GM19438 (cell line): ENCODE measurements around the gene OR7A5.
"Not testable (repeated sequence)": the region's sequence is repeated elsewhere in the genome, so short reads cannot be mapped to it uniquely, and the experiment has no call there.

Experiments
- ATAC-seq: cut with Tn5 transposase; IDR thresholded peaks from one replicate; pipeline ENCODE4 v1.9.1; 2021; ENCODE audit warnings: low read depth; ENCODE audit not compliant: unreplicated experiment

The OR7A5 gene

DNA sequence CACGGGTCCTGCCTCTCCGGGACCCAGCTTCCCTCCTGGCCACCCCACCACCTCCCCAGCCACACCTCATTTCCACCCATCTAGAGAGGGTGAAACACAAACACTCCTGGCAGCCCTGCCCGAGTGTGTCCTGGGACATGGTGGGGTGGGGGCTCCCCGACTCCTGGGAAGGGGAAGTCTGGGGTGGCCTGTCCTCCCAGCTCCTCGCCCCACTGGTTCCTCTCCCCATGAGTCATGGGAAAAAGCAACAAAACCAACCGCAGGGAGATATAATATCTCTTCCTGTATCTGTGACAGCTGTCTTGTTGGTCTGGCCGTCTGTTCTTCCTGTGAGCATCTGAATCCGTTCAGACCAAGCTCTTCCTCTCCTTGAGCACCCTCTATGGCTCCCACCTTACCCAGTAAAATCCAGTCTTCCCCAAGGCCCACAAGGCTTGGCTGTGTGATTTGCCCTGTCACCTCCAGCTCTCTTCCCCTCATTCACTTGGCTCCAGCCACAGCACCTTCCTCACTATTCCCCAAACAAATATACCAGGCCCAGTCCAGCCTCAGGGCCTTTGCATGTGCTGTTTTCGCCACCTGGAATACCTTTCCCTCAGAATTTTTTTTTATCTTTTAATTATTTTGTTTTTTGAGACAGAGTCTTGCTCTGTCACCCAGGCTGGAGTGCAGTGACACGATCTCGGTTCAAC, 49.7 kb downstream of the OR7A5 start:
- ATAC-seq, result not testable (repeated sequence)

DNA sequence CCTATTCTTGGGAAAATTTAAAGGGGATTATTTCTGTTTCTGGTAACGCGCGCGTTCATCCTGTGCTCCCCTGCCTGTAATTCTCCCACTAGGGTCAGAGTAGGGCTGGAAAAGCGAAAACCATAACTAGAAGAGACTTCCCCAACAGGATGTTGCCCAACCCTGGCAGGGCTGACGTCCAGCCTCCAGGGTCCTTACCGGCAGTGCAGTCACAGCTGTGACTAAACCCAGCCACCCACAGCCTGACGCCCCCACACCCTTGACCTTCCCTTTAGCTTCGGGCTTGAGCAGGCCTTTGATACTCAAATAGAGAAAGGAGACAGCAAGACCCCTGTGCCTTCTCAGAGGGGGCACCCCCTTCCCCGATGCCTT, 50.3 kb downstream of the OR7A5 start:
- ATAC-seq, result not testable (repeated sequence)

DNA sequence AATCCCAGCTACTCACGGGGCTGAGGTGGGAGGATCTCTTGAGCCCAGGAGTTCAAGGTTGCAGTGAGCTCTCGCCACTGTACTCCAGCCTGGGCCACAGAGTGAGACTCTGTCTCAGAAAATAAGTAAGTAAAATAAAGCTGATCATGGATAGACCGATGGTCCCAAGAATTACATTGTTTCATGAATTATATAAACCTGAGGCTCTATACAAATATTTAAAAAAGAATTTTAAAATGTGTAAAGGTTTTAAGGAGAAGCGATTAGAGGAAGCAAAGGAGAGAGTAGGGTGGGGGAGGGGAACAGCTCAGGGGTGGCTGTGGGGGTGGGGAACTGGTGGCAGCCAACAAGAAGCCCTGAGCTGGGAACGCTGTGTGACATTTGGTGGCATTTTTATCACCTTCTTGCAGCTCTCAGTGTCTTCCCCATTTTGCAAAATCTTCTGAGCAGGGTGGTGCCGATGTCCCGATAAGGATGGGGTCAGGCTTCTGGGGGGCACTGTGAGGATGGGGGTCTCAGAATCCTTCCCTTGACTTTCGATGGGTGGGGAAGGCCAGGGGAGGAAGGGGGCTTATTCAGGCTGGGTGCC, 51.5 kb downstream of the OR7A5 start:
- not testable (repeated sequence) for ATAC-seq

DNA sequence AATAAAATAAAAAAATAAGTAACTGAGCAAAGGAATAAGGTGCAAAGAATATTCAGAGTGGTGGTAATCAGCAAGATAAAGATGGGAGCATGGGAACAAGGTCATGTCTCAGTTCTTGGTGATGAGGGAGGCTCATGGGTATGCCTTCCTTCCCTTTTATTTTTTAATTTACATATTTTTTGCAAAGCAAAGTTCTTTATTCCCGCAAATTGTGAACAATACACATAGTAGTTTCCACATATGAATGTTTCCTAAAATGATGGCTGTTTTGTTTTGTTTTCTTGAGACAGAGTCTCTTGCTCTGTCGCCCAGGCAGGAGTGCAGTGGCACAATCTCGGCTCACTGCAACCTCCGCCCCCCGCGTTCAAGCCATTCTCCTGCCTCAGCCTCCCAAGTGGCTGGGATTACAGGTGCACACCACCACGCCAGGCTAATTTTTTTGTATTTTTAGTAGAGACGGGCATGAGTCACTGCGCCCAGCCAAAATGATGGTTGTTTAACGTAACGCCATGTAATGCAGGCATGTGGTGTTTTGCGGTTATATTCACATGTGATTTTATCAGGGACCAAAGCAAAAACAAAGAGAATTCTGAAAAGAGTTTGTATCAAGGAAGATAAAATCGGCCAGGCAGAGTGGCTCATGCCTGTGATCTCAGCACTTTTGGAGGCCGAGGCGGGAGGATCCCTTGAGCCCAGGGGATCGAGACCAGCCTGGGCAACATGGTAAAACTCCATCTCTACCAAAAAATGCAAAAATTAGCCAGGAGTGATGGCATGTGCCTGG, 52.2 kb downstream of the OR7A5 start:
- no peak for ATAC-seq

DNA sequence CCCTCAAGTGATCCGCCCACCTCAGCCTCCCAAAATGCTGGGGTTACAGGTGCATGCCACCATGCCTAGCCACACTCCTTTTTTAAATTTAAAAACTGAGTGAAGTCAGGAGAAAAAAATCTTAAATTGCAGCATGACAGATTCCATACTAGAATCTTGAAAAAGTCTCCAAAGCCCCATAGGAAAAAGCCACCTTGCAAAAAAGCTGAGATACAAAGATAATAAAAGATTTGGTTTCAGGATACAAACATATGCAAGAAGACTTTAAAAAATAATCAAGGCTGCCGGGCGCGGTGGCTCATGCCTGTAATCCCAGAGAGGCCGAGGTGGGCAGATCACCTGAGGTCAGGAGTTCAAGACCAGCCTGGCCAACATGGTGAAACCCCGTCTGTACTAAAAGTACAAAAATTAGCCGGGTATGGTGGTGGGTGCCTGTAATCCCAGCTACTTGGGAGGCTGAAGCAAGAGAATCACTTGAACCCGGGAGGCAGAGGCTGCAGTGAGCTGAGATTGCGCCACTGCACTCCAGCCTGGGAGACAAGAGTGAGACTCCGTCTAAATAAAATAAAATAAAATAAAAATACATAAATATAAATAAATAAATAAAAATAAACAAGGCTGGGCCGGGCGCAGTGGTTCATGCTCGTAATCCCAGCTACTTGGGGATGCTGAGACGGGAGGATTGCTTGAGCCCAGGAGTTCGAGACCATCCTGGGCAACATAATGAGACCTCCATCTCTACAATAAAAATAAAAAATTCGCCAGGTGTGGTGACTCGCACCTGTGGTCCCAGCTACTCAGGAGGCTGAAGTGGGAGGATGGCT, 53.1 kb downstream of the OR7A5 start:
- not testable (repeated sequence) for ATAC-seq

DNA sequence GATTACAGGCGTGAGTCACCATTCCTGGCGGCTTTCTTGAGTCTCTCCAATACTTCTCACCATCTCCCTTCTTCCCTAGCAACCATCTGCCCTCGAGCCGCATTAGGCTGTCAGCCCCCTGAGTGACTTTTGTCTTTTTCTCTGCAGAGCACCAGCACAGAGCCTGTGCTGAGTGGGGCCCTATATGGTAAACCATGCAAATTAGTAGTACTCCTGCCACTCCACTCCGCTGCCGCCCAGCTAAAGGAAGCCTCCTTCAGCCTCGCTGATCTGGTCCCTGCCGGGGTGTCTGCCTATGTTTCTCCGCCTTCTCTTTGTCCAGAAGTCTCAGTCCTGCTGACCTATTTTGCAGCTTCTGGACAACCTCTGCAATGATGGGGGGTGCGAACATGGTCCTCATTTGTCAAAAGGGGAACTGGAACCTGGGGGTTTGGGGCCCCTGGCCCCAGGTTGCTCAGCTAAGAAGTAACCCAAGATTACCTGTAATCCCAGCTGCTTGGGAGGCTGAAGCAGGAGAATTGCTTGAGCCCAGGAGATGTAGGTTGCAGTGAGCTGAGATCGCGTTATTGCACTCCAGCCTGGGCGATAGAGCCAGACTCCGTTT, 54.3 kb downstream of the OR7A5 start:
- ATAC-seq, result not testable (repeated sequence)

DNA sequence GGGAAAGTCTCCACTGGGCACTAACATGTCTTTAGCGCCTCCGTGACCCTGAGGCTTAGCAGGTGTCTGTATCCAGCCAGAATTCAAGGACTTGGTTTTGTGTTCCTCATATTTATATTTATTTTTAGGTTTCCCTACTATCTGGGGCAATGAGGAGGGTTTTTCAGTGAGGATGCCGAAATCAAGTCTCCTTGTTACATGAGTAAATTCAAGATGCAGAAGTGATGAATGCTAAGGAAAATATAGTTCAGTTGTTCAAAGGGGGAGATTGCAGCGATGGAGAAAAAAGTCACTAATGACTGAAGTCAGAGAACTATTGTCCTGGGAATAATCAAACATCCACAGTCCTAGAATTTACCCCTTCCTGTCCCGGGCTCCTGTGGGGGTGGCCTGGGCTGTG, 55.8 kb downstream of the OR7A5 start:
- no peak for ATAC-seq

DNA sequence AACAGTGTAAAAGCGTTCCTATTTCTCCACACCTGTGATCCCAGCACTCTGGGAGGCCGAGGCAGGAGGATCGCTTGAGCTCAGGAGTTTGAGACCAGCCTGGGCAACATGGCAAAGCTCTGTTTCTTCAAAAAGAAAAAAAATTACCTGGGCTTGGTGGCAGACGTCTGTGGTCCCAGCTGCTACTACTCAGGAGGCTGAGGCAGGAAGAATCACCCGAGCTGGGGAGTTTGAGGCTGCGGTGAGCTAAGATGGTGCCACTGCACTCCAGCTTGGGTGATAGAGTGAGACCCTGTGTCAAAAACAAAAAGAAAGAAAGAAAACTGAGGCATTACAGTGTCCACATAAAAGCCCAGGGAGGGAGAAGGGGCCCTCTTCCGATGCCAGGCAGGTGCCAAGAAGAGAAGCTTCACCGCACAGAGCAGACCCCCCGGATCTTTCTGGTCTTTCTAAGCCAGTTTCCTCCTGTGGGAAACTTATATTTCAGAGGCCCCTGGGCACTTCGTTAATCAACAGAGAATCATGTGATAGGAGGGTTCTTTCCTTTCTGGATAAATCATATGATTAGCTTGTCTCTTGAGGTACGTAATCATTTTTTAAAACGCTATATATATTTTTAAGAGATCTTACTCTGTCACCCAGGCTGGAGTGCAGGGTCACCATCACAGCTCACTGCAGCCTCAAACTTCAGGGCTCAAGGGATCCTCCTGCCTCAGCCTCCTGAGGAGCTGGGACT, 56.7 kb downstream of the OR7A5 start, which contains the start of gene ADGRE2:
Gene ADGRE2 (minus strand): TSS at position 451 of the 736 bp plus-strand sequence. CDS start 1,804 bp downstream, outside the sequence.
- not testable (repeated sequence) for ATAC-seq

DNA sequence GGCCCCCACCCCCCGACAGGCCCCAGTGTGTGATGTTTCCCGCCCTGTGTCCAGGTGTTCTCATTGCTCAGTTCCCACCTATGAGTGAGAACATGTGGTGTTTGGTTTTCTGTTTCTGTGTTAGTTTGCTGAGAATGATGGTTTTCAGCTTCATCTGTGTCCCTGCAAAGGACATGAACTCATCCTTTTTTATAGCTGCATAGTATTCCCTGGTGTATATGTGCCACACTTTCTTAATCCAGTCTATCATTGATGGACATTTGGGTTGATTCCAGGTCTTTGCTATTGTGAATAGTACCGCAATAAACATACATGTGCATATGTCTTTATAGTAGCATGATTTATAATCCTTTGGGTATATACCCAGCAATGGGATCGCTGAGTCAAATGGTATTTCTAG, 57.3 kb downstream of the OR7A5 start:
- not testable (repeated sequence) for ATAC-seq
